Activated CD4-positive, alpha-beta T cell treated with anti-CD3 and anti-CD28 coated beads, Interleukin-2, amount 10 ng/mL, durations not matched to agents 7 days and 5 days (primary cell): ENCODE measurements around the gene ANKRD11. TPM values are rescaled to one million over a fixed set of nuclear protein-coding genes. Genes with fewer than 3 reads are reported as not detected.
A peak's percentile ranks its signal among the peaks of the same experiment; 100 is the strongest.

Source experiments
- CTCF ChIA-PET: fragments of 350-600 bp; sonication (Branson Sonifier 250); formaldehyde crosslinking; loops from one replicate; lab custom pipeline; 2021; ENCODE audit warnings: antibody characterized with exemption; lab: Charles Lee
- POLR2A ChIA-PET: fragments of 350-600 bp; sonication (Branson Sonifier 250); formaldehyde crosslinking; loops from one replicate; lab custom pipeline; 2021; ENCODE audit warnings: antibody characterized with exemption; lab: Charles Lee
- DNase-seq: peaks from one replicate; pipeline ENCODE4 v3.0.0-alpha.2; 2020
- H3K27ac Mint-ChIP-seq: one replicate; pipeline ENCODE4 v1.8.0; 2021; ENCODE audit warnings: mild to moderate bottlenecking, moderate library complexity, mixed read lengths
- H3K27me3 Mint-ChIP-seq: one replicate; pipeline ENCODE4 v1.8.0; 2021; ENCODE audit warnings: mixed read lengths
- H3K36me3 Mint-ChIP-seq: one replicate; pipeline ENCODE4 v1.8.0; 2021; ENCODE audit warnings: low read depth, mixed read lengths
- H3K4me1 Mint-ChIP-seq: one replicate; pipeline ENCODE4 v1.8.0; 2021; ENCODE audit warnings: mixed read lengths
- H3K4me3 Mint-ChIP-seq: one replicate; pipeline ENCODE4 v1.8.0; 2021; ENCODE audit warnings: mild to moderate bottlenecking, moderate library complexity, mixed read lengths
- H3K9me3 Mint-ChIP-seq: one replicate; pipeline ENCODE4 v1.8.0; 2021; ENCODE audit warnings: mixed read lengths
- total RNA-seq, 2 experiments: library from RNA; stranded (reverse); gene quantifications; one replicate each; pipeline ENCODE4 v1.2.3, GENCODE V29; 2021

Gene ANKRD11
- total RNA-seq, 2 experiments from 2014 or later = 158 to 178 TPM

- no peaks in the 10 kb centered on the region for H3K27me3 Mint-ChIP-seq
- ChIA-PET POLR2A (no interaction called here), CTCF (interaction anchor here (0.9 to 1.7 kb wide), 5 partner anchors 10 to 32 kb away, joined by 3 to 4 read pairs (median 3); no protein-coding TSS in a partner anchor)
- no peak overlapping the region for H3K4me3 Mint-ChIP-seq
- no peak for DNase-seq
- peak overlapping the region; percentile 0 for H3K27ac Mint-ChIP-seq
- peaks cover 7% of the 10 kb centered on the region for H3K36me3 Mint-ChIP-seq
- H3K9me3 Mint-ChIP-seq = no peaks in the 10 kb centered on the region
- peaks cover 39% of the 10 kb centered on the region for H3K4me1 Mint-ChIP-seq
Observed at GRCh38 chr16:89297156-89297874, 193.0 kb downstream of the ANKRD11 start.

- POLR2A ChIA-PET = interaction anchor here (0.7 kb wide), 1 partner anchor 211 kb away, joined by 3 read pairs; no protein-coding TSS in a partner anchor
- CTCF ChIA-PET = interaction anchor here (0.6 to 1.7 kb wide), 4 partner anchors 14 to 389 kb away, joined by 3 to 7 read pairs (median 4); no protein-coding TSS in a partner anchor
- H3K27ac Mint-ChIP-seq = peak overlapping the region; percentile 71
- no peak for DNase-seq
- H3K4me3 Mint-ChIP-seq = no peak overlapping the region
- H3K27me3 Mint-ChIP-seq = no peaks in the 10 kb centered on the region
- H3K4me1 Mint-ChIP-seq = peaks cover 39% of the 10 kb centered on the region
- peaks cover 10% of the 10 kb centered on the region for H3K36me3 Mint-ChIP-seq
- no peaks in the 10 kb centered on the region for H3K9me3 Mint-ChIP-seq
Observed at GRCh38 chr16:89295915-89296314, 194.4 kb downstream of the ANKRD11 start.

GRCh38 chr16:89295071-89295900, 195.1 kb downstream of the ANKRD11 start:
- DNase-seq = no peak
- Mint-ChIP-seq H3K27ac (peak overlapping the region; percentile 71), H3K36me3 (peaks cover 9% of the 10 kb centered on the region), H3K4me1 (peaks cover 37% of the 10 kb centered on the region), H3K4me3 (no peak overlapping the region), H3K9me3 (no peaks in the 10 kb centered on the region), H3K27me3 (no peaks in the 10 kb centered on the region)
- ChIA-PET POLR2A (no interaction called here), CTCF (interaction anchor here (1.5 kb wide), 1 partner anchor 48 kb away, joined by 7 read pairs; no protein-coding TSS in a partner anchor)

GRCh38 chr16:89294486-89294885, 195.9 kb downstream of the ANKRD11 start:
- POLR2A ChIA-PET = no interaction called here

GRCh38 chr16:89293276-89294143, 196.9 kb downstream of the ANKRD11 start:
- Mint-ChIP-seq H3K9me3 (no peaks in the 10 kb centered on the region), H3K27me3 (no peaks in the 10 kb centered on the region), H3K4me1 (peaks cover 35% of the 10 kb centered on the region), H3K4me3 (no peak overlapping the region), H3K27ac (no peak overlapping the region), H3K36me3 (peaks cover 16% of the 10 kb centered on the region)
- ChIA-PET CTCF (interaction anchor here (1.0 to 1.3 kb wide), 2 partner anchors 21 to 55 kb away, joined by 3 to 4 read pairs; no protein-coding TSS in a partner anchor), POLR2A (interaction anchor here (1.6 kb wide), 1 partner anchor 215 kb away, joined by 6 read pairs; no protein-coding TSS in a partner anchor)
- DNase-seq = no peak

More at GRCh38 chr16:89294486-89294885, 195.9 kb downstream of the ANKRD11 start:
- no peak overlapping the region for H3K4me3 Mint-ChIP-seq
- peaks cover 40% of the 10 kb centered on the region for H3K4me1 Mint-ChIP-seq
- CTCF ChIA-PET = interaction anchor here (1.3 kb wide), 1 partner anchor 20 kb away, joined by 4 read pairs; no protein-coding TSS in a partner anchor
- no peaks in the 10 kb centered on the region for H3K9me3 Mint-ChIP-seq
- H3K27ac Mint-ChIP-seq = peak overlapping the region; percentile 47
- DNase-seq = no peak
- peaks cover 12% of the 10 kb centered on the region for H3K36me3 Mint-ChIP-seq
- no peaks in the 10 kb centered on the region for H3K27me3 Mint-ChIP-seq

GRCh38 chr16:89292443-89293078, 197.8 kb downstream of the ANKRD11 start:
- H3K4me1 Mint-ChIP-seq = peaks cover 27% of the 10 kb centered on the region
- H3K27me3 Mint-ChIP-seq = no peaks in the 10 kb centered on the region
- ChIA-PET CTCF (interaction anchor here (1.0 to 1.2 kb wide), 2 partner anchors 15 to 56 kb away, joined by 3 read pairs; no protein-coding TSS in a partner anchor), POLR2A (interaction anchor here (1.6 kb wide), 1 partner anchor 216 kb away, joined by 6 read pairs; no protein-coding TSS in a partner anchor)
- H3K36me3 Mint-ChIP-seq = peaks cover 22% of the 10 kb centered on the region
- H3K9me3 Mint-ChIP-seq = no peaks in the 10 kb centered on the region
- no peak for DNase-seq
- no peak overlapping the region for H3K27ac Mint-ChIP-seq
- no peak overlapping the region for H3K4me3 Mint-ChIP-seq

GRCh38 chr16:89291776-89292175, 198.6 kb downstream of the ANKRD11 start:
- CTCF ChIA-PET = interaction anchor here (0.5 to 1.2 kb wide), 2 partner anchors 16 to 164 kb away, joined by 3 read pairs; no protein-coding TSS in a partner anchor

GRCh38 chr16:89291363-89291762, 199.0 kb downstream of the ANKRD11 start:
- Mint-ChIP-seq H3K9me3 (no peaks in the 10 kb centered on the region), H3K4me3 (no peak overlapping the region), H3K27ac (peak overlapping the region; percentile 32), H3K27me3 (no peaks in the 10 kb centered on the region), H3K4me1 (peaks cover 15% of the 10 kb centered on the region), H3K36me3 (peaks cover 26% of the 10 kb centered on the region)
- CTCF ChIA-PET = interaction anchor here (0.5 to 1.2 kb wide), 2 partner anchors 16 to 165 kb away, joined by 3 read pairs; no protein-coding TSS in a partner anchor
- no peak for DNase-seq
- POLR2A ChIA-PET = no interaction called here

More at GRCh38 chr16:89291776-89292175, 198.6 kb downstream of the ANKRD11 start:
- Mint-ChIP-seq H3K36me3 (peaks cover 26% of the 10 kb centered on the region), H3K27me3 (no peaks in the 10 kb centered on the region), H3K4me3 (no peak overlapping the region), H3K9me3 (no peaks in the 10 kb centered on the region), H3K27ac (no peak overlapping the region), H3K4me1 (peaks cover 19% of the 10 kb centered on the region)
- no peak for DNase-seq
- POLR2A ChIA-PET = no interaction called here

- Mint-ChIP-seq H3K27me3 (no peaks in the 10 kb centered on the region), H3K9me3 (no peaks in the 10 kb centered on the region), H3K27ac (peak overlapping the region; percentile 32), H3K4me1 (peaks cover 11% of the 10 kb centered on the region), H3K4me3 (no peak overlapping the region), H3K36me3 (peaks cover 23% of the 10 kb centered on the region)
- CTCF ChIA-PET = interaction anchor here (1.5 kb wide), 1 partner anchor 18 kb away, joined by 3 read pairs; no protein-coding TSS in a partner anchor
- POLR2A ChIA-PET = no interaction called here
- no peak for DNase-seq
Observed at GRCh38 chr16:89290887-89291286, 199.5 kb downstream of the ANKRD11 start.

GRCh38 chr16:89290472-89290871, 199.9 kb downstream of the ANKRD11 start:
- peaks cover 23% of the 10 kb centered on the region for H3K36me3 Mint-ChIP-seq
- H3K27ac Mint-ChIP-seq = no peak overlapping the region
- ChIA-PET POLR2A (no interaction called here), CTCF (interaction anchor here (1.5 kb wide), 1 partner anchor 18 kb away, joined by 3 read pairs; no protein-coding TSS in a partner anchor)
- H3K4me3 Mint-ChIP-seq = no peak overlapping the region
- H3K9me3 Mint-ChIP-seq = no peaks in the 10 kb centered on the region
- H3K27me3 Mint-ChIP-seq = no peaks in the 10 kb centered on the region
- no peak for DNase-seq
- H3K4me1 Mint-ChIP-seq = peaks cover 9% of the 10 kb centered on the region
